Stimulated activated CD4-positive, alpha-beta T cell treated with anti-CD3 and anti-CD28 coated beads, Interleukin-1b, Interleukin-23, amount 100 ng/mL, for 1 hour (primary cell): ENCODE results near the gene RASIP1.
"Not testable (repeated sequence)": the region's sequence is repeated elsewhere in the genome, so short reads cannot be mapped to it uniquely, and the experiment has no call there.

Experiments used
- DNase-seq, 2 donors: peaks; one replicate each; pipeline ENCODE4 v3.0.0-alpha.2; 2020; ENCODE audit warnings: low read depth in 2 of 2

RASIP1 gene

GRCh38 chr19:48735031-48735615 is 5.3 kb downstream of the RASIP1 start:
- no peak for DNase-seq

DNA sequence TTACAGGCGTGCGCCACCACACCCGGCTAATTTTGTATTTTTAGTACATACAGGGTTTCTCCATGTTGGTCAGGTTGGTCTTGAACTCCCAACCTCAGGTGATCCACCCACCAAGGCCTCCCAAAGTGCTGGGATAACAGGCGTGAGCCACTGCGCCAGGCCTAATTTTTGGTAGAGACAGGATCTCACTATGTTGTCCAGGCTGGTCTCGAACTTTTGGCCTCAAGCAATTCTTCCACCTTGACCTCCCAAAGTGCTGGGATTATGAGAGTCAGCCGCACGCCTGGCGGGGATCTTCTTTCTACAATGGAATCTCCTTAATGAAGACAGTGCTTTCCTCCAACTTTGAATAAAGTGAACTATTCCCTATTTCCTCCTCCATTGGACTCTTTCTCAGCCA is 5.8 kb downstream of the RASIP1 start:
- no peak for DNase-seq

GRCh38 chr19:48731452-48731851 is 9.0 kb downstream of the RASIP1 start:
- no peak for DNase-seq

GRCh38 chr19:48728911-48729664 is 11.3 kb downstream of the RASIP1 start:
- DNase-seq, result no peak

- DNase-seq, result no peak
Observed at GRCh38 chr19:48726556-48726955, 13.9 kb downstream of the RASIP1 start.

DNA sequence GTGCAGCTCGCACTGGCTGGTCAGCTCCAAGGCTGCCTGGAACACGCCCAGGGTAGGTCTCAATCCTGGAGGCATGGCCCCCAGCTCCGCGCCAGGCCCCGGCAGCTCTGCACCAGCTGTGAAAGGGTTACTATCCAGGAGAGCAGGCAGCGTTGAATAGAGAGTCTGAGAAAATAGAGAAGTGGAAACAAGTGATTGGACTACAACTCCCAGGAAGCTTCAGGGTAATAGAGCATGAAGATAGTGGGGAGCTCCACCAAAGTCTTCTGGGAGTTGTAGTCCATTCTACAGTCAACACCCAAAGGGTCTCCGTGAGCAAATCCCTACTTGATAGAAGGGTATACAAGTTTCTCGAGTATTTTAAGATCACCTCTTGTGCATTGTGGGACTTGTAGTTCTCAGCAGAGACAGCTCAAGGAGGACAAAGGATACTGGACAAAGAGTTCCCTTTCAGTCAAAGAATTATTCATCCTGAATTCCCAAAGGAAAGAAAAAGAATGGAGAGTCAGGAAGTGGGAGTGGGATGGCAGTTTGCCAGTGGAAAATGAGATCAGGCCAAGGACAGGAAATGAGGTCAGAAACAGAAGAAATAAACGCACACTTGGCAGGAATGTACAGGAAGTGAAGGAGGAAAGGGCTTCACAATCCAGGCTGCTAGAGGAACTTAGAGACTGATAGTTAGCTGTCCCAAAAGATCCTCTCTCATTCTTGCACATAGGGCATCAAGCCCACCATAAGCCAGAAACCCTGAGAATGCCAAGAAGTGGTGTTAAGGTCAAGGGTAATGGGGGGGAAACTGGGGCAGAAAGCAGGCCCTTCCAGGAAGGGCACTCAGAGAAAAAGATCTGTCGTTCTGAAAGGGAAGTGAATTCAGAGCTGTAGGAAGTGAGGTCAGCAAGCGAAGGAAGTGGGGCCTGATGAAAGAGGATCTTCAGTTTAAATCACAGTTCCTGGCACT is 15.3 kb downstream of the RASIP1 start:
- no peak for DNase-seq

- no peak for DNase-seq
Observed at GRCh38 chr19:48722196-48722708, 18.2 kb downstream of the RASIP1 start.

GRCh38 chr19:48720613-48721296 is 19.7 kb downstream of the RASIP1 start:
- peak; percentile 71 to 74 for DNase-seq

- no peak for DNase-seq
Observed at GRCh38 chr19:48720251-48720612, 20.2 kb downstream of the RASIP1 start.

DNA sequence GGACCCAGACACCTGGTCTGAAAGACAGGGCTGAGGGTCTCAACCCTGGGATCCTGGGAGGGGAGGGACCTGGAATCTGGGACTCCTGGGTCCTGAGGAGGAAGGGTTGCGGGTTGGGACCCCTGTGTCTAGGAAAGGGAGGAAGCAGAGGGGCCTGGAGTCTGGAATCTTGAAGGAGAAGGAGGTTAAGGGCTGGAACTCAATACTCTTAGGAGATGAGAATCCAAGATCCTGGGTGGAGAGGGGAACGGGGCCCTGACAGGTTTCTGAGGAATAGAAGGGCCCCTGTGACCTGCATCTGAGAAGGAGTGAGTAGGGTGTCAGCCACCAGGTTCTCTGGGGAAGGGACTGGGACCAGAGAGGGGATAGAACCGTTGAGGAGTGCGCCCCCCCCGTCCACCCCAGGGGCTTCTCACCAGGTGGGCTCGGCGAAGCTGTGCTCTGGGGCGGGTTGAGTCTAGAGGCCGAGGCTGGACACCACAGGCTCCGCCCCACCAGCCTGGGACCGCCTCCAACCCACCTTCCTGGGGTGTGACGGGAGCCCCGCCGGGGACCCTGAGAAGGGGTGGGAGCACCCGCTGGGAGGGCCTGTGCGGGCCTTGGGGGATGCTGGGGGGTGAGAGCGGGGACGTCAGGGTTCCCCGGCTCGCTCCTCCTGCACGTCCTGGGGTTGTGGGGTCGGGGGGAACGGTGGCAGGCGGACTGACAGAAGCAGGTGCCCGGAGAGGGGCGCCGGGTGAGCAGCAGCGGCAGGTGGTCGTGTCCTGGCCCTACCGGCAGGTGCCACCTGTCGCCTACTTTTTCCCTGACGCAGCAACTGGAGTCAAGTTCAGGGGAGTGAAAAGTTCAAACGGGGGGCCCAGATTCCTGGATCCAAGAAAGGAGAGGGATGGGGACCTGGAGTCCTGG is 20.9 kb downstream of the RASIP1 start, which contains the start of gene MAMSTR:
Gene MAMSTR (minus strand): TSS at position 463 of the 909 bp plus-strand sequence. CDS start 694 bp downstream, outside the sequence.
- DNase-seq, result no peak

- no peak for DNase-seq
Observed at GRCh38 chr19:48718711-48719231, 21.6 kb downstream of the RASIP1 start.

DNA sequence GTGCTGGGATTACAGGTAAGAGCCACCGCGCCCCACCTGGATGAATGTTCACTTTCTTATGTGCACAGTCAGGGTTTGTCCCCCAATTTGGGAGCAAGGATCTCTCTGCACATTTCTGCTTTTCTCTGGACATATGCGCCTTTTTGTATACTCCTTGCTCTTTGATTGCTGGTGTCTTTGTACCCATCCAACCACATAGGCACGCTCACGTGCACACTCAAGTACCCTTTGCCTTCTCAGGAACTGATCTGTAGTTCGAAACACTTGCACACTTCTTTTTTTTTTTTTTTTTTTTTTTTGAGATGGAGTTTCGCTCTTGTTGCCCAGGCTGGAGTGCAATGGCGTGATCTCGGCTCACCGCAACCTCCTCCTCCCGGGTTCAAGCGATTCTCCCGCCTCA is 22.3 kb downstream of the RASIP1 start:
- DNase-seq, result not testable (repeated sequence)

DNA sequence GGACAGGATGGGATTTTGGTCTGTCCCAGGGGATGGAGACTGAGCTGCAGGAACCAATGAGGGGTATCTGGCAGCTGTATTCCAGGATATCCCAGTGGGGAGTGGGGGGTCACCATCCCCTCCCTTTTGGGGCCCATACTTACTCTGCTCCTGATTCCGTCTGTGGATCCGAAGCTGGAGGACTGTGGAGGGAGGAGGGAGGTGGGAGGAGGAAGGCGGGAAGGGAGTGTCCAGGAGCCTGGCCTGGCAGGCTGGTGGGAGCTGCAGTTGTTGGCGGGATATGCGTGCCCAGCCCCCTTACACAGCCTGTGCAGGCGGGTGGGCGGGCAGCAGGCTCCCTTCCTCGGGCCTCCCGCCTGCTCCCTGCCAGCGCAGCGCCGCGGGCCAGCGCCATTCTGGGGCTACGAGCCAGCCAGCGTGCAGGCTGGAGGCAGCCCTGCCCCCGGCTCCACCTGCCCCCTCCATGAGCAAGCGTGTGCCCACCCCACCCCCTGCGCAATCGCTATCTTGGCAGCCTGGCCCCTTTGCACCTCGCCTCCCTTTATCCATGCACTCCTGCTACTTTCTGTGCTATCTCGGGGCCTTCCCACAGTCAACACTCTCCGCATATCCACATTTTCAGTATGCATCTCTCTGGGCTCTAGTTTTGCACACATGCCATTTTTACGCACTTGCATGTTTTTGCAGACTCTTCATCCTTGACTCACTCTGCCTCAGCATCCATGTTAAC is 23.7 kb downstream of the RASIP1 start:
- DNase-seq, result no peak

DNA sequence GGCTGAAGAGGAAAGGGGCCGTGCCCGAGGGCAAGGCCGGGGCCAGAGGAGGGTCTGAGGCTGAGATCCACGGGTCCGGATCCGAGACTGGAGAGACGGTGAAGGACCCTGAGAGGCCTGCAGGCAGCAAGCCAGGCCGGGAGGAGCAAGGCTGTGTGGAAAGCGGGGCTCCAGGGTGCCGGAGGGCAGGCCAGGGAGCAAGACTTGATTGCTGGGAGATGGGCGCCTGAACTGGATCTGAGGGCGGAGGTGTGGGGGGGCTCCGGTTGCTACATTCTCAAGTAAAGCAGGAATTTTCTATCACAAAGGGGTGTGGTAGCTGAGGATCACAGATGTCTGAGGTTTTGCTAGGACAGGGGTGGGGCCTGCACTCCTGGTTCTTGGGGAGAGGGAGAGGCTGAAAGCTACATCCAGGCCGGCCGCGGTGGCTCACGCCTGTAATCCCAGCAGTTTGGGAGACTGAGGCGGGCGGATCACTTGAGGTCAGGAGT is 24.7 kb downstream of the RASIP1 start:
- no peak for DNase-seq

DNA sequence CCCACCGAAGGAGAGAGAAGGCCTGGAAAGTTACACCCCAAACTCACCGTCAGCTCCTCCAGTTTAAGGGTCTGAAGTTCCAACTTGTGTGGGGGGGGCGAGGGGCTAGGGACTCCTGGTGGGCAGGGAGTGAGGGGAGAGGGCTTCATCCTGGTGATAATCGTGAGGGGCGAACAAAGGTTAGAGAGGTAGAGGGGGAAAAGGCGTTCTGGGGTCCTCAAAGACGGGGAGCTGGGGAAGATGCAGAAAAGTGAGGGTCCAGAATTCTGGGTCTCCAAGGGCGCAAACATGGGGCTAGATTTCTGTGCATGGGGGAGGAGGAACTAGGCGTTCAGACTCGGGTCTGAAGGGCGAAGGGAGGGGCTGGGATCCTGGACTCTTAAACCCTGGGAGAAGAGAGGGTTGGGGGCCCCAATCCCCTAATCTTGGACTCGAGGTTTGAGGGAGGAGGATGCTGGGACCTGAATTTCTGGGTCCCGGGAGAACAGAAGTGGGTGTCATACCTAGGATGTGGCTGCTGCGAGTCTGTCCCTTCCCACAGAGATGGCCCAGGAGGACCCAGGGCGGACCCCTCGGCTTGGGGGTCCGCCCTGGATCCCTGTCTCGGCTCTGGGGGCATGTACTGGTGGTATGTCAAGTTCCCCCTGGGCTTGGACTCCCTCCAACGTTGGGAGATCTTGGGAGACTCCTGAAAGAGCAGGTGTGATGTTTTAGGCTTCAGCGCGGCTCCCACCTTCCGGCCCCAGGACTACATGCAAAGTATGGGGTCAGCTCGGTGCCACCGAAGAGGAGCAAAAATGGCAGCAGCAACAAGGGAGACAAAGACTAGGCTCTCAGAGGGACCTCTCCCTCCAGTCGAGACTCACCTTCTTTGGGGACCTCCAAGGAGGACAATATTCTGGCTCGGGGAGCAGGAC is 25.4 kb downstream of the RASIP1 start:
- DNase-seq, result no peak

GRCh38 chr19:48713864-48714755 is 26.3 kb downstream of the RASIP1 start:
- peak; percentile 92 to 94 for DNase-seq
